Endodermal cell (in vitro differentiated cells): ENCODE measurements around the gene ERG. TPM values are rescaled to one million over a fixed set of nuclear protein-coding genes. Genes with fewer than 3 reads are reported as not detected.

ENCODE experiments used
- DNase-seq: peaks from one replicate; pipeline ENCODE4 v3.0.0-alpha.2; 2017
- H3K27ac ChIP-seq: 2 replicates; pipeline ENCODE4 v1.5.1; 2013; ENCODE audit warnings: mild to moderate bottlenecking, low read depth, low read length, moderate library complexity
- H3K27me3 ChIP-seq: 2 replicates; pipeline ENCODE4 v1.6.1; 2013; ENCODE audit warnings: mild to moderate bottlenecking, low read length, moderate library complexity; ENCODE audit not compliant: insufficient read depth, control insufficient read depth, poor library complexity, severe bottlenecking
- H3K36me3 ChIP-seq: 2 replicates; pipeline ENCODE4 v1.7.0; 2013; ENCODE audit warnings: mild to moderate bottlenecking, low read length, moderate library complexity; ENCODE audit not compliant: control insufficient read depth, insufficient read depth
- H3K4me1 ChIP-seq: one replicate; pipeline ENCODE4 v1.7.0; 2013; ENCODE audit warnings: low read length; ENCODE audit not compliant: control insufficient read depth, insufficient read depth
- H3K4me3 ChIP-seq: 2 replicates; pipeline ENCODE4 v1.5.1; 2013; ENCODE audit warnings: mild to moderate bottlenecking, low read length, moderate library complexity
- H3K9ac ChIP-seq: 2 replicates; pipeline ENCODE4 v1.6.1; 2013; ENCODE audit warnings: mild to moderate bottlenecking, low read length, moderate library complexity; ENCODE audit not compliant: poor library complexity, severe bottlenecking; ENCODE audit errors: extremely low read depth
- H3K9me3 ChIP-seq: 2 replicates; pipeline ENCODE4 v1.6.1; 2013; ENCODE audit warnings: mild to moderate bottlenecking, low read length, moderate library complexity; ENCODE audit not compliant: control insufficient read depth
- H3K27ac Mint-ChIP-seq: 2 replicates; pipeline ENCODE4 v1.8.0; 2020; ENCODE audit warnings: mixed read lengths
- H3K27me3 Mint-ChIP-seq: 2 replicates; pipeline ENCODE4 v1.8.0; 2021; ENCODE audit warnings: mild to moderate bottlenecking, mixed read lengths; ENCODE audit not compliant: insufficient read depth
- H3K36me3 Mint-ChIP-seq: 2 replicates; pipeline ENCODE4 v1.8.0; 2020; ENCODE audit warnings: low read depth, mixed read lengths
- H3K4me1 Mint-ChIP-seq: 2 replicates; pipeline ENCODE4 v1.8.0; 2020; ENCODE audit warnings: mixed read lengths
- H3K4me3 Mint-ChIP-seq: 2 replicates; pipeline ENCODE4 v1.8.0; 2020; ENCODE audit warnings: mild to moderate bottlenecking, moderate library complexity, mixed read lengths
- H3K9me3 Mint-ChIP-seq: 2 replicates; pipeline ENCODE4 v1.8.0; 2020; ENCODE audit warnings: mild to moderate bottlenecking, mixed read lengths
- CTCF ChIP-seq: fragments of 200-600 bp; sonication (generic); conservative IDR thresholded peaks from 2 replicates; pipeline ENCODE4 v1.5.0; 2021; ENCODE audit warnings: antibody characterized with exemption, mild to moderate bottlenecking
- WGBS, 2 experiments: methylation state at CpG; one replicate each; pipeline versions ENCODE4 v1.1.5 to v1.1.7; 2013; ENCODE audit warnings: missing lambda C conversion rate in 2 of 2, mixed read lengths in 1 of 2; ENCODE audit not compliant: insufficient coverage in 1 of 2, insufficient read length in 1 of 2; 5-methylcytosine and 5-hydroxymethylcytosine counted together
- total RNA-seq, 2 donors: library from RNA; stranded (reverse); fragmentation: NEBNext Ultra II Directional in 1 of 2; extraction: Animal tissue kit (Norgen Biotek cat#: 25700) in 1 of 2; gene quantifications; 2 replicates in 1 of 2; 3 replicates in 1 of 2; pipeline ENCODE4 v1.2.1, GENCODE V29; 2021

ERG gene
- total RNA-seq, 2 donors from 2014 or later, result not detected

- Histone ChIP-seq H3K4me3 (no peak overlapping the region), H3K9me3 (no peaks in the 10 kb centered on the region), H3K27me3 (no peaks in the 10 kb centered on the region), H3K27ac (no peak overlapping the region), H3K9ac (no peak overlapping the region), H3K36me3 (no peaks in the 10 kb centered on the region), H3K4me1 (no peaks in the 10 kb centered on the region)
- 90 to 94% methylated on average over 3 to 5 of the region's 5 CpGs for WGBS, 2 experiments
- no peak overlapping the region for H3K27ac Mint-ChIP-seq
- H3K9me3 Mint-ChIP-seq, result no peaks in the 10 kb centered on the region
- no peak for TF ChIP-seq CTCF
- no peak for DNase-seq
- no peaks in the 10 kb centered on the region for H3K4me1 Mint-ChIP-seq
- no peaks in the 10 kb centered on the region for H3K27me3 Mint-ChIP-seq
- no peaks in the 10 kb centered on the region for H3K36me3 Mint-ChIP-seq
- no peak overlapping the region for H3K4me3 Mint-ChIP-seq
Measured at GRCh38 chr21:38341546-38342012, 156.7 kb downstream of the ERG start.

GRCh38 chr21:38340131-38340530 is 158.1 kb downstream of the ERG start:
- Histone ChIP-seq H3K27ac (no peak overlapping the region), H3K9me3 (no peaks in the 10 kb centered on the region), H3K4me3 (no peak overlapping the region), H3K9ac (no peak overlapping the region), H3K4me1 (no peaks in the 10 kb centered on the region), H3K27me3 (no peaks in the 10 kb centered on the region), H3K36me3 (no peaks in the 10 kb centered on the region)
- H3K27ac Mint-ChIP-seq, result no peak overlapping the region
- no peak overlapping the region for H3K4me3 Mint-ChIP-seq
- 88 to 98% methylated on average over 4 of the region's 4 CpGs for WGBS, 2 experiments
- H3K36me3 Mint-ChIP-seq, result no peaks in the 10 kb centered on the region
- no peaks in the 10 kb centered on the region for H3K9me3 Mint-ChIP-seq
- no peak for TF ChIP-seq CTCF
- H3K27me3 Mint-ChIP-seq, result no peaks in the 10 kb centered on the region
- DNase-seq, result no peak
- H3K4me1 Mint-ChIP-seq, result no peaks in the 10 kb centered on the region

- Mint-ChIP-seq H3K36me3 (no peaks in the 10 kb centered on the region), H3K4me3 (no peak overlapping the region), H3K4me1 (no peaks in the 10 kb centered on the region), H3K27ac (no peak overlapping the region), H3K9me3 (no peaks in the 10 kb centered on the region), H3K27me3 (no peaks in the 10 kb centered on the region)
- no peak for TF ChIP-seq CTCF
- H3K9me3 ChIP-seq, result no peaks in the 10 kb centered on the region
- no peaks in the 10 kb centered on the region for H3K27me3 ChIP-seq
- DNase-seq, result no peak
- 93 to 100% methylated on average over 2 to 4 of the region's 5 CpGs for WGBS, 2 experiments
- H3K4me1 ChIP-seq, result no peaks in the 10 kb centered on the region
- no peak overlapping the region for H3K9ac ChIP-seq
- no peak overlapping the region for H3K27ac ChIP-seq
- H3K4me3 ChIP-seq, result no peak overlapping the region
- no peaks in the 10 kb centered on the region for H3K36me3 ChIP-seq
Measured at GRCh38 chr21:38337793-38338192, 160.5 kb downstream of the ERG start.
